ENCODE results near the gene NFIA. TPM values are rescaled to one million over a fixed set of nuclear protein-coding genes. Genes with fewer than 3 reads are reported as not detected.

The NFIA gene
- total RNA-seq, 1 donor from 2014 or later: 163 TPM

- Mint-ChIP-seq H3K27ac (peak overlapping the region; percentile 86), H3K4me1 (peaks cover 89% of the 10 kb centered on the region), H3K36me3 (peaks cover 3% of the 10 kb centered on the region), H3K27me3 (ENCODE audit: low read depth) (no peaks in the 10 kb centered on the region), H3K4me3 (peak overlapping the region; percentile 5), H3K9me3 (no peaks in the 10 kb centered on the region)
- TF ChIP-seq CTCF (IDR thresholded peaks at IDR 0.05; ENCODE audit: unreplicated experiment): no peak
- no peak for DNase-seq (ENCODE audit: low spot score in 2 of 2, unreplicated experiment in 2 of 2)
Measured at GRCh38 chr1:61120246-61120840, 38.0 kb downstream of the NFIA start.

- no peak for TF ChIP-seq CTCF (IDR thresholded peaks at IDR 0.05; ENCODE audit: unreplicated experiment)
- Mint-ChIP-seq H3K36me3 (no peaks in the 10 kb centered on the region), H3K4me3 (peak overlapping the region; percentile 13), H3K4me1 (peaks cover 89% of the 10 kb centered on the region), H3K27me3 (ENCODE audit: low read depth) (no peaks in the 10 kb centered on the region), H3K27ac (peak overlapping the region; percentile 86), H3K9me3 (no peaks in the 10 kb centered on the region)
- no peak for DNase-seq (ENCODE audit: low spot score in 2 of 2, unreplicated experiment in 2 of 2)
Measured at GRCh38 chr1:61120998-61121397, 38.6 kb downstream of the NFIA start.

GRCh38 chr1:61121631-61122030 is 39.3 kb downstream of the NFIA start:
- peaks cover 88% of the 10 kb centered on the region for H3K4me1 Mint-ChIP-seq
- H3K27ac Mint-ChIP-seq: peak overlapping the region; percentile 86
- H3K36me3 Mint-ChIP-seq: peaks cover 1% of the 10 kb centered on the region
- no peak for TF ChIP-seq CTCF (IDR thresholded peaks at IDR 0.05; ENCODE audit: unreplicated experiment)
- H3K27me3 Mint-ChIP-seq (ENCODE audit: low read depth): no peaks in the 10 kb centered on the region
- no peak overlapping the region for H3K4me3 Mint-ChIP-seq
- H3K9me3 Mint-ChIP-seq: no peaks in the 10 kb centered on the region
- DNase-seq (ENCODE audit: low spot score in 2 of 2, unreplicated experiment in 2 of 2): no peak

GRCh38 chr1:61122389-61122788 is 40.0 kb downstream of the NFIA start:
- Mint-ChIP-seq H3K36me3 (peaks cover 1% of the 10 kb centered on the region), H3K27ac (no peak overlapping the region), H3K4me3 (no peak overlapping the region), H3K27me3 (ENCODE audit: low read depth) (no peaks in the 10 kb centered on the region), H3K9me3 (no peaks in the 10 kb centered on the region), H3K4me1 (peaks cover 81% of the 10 kb centered on the region)
- TF ChIP-seq CTCF (IDR thresholded peaks at IDR 0.05; ENCODE audit: unreplicated experiment): no peak
- DNase-seq (ENCODE audit: low spot score in 2 of 2, unreplicated experiment in 2 of 2): no peak

GRCh38 chr1:61123326-61123725 is 41.0 kb downstream of the NFIA start:
- no peak overlapping the region for H3K4me3 Mint-ChIP-seq

More at GRCh38 chr1:61123326-61123725, 41.0 kb downstream of the NFIA start:
- no peaks in the 10 kb centered on the region for H3K9me3 Mint-ChIP-seq
- peaks cover 2% of the 10 kb centered on the region for H3K36me3 Mint-ChIP-seq
- H3K4me1 Mint-ChIP-seq: peaks cover 79% of the 10 kb centered on the region
- TF ChIP-seq CTCF (IDR thresholded peaks at IDR 0.05; ENCODE audit: unreplicated experiment): no peak
- no peak overlapping the region for H3K27ac Mint-ChIP-seq
- no peak for DNase-seq (ENCODE audit: low spot score in 2 of 2, unreplicated experiment in 2 of 2)
- no peaks in the 10 kb centered on the region for H3K27me3 Mint-ChIP-seq (ENCODE audit: low read depth)
